ENCODE measurements around the gene UBE2G1. TPM values are rescaled to one million over a fixed set of nuclear protein-coding genes. Genes with fewer than 3 reads are reported as not detected.
"Not testable (repeated sequence)": the region's sequence is repeated elsewhere in the genome, so short reads cannot be mapped to it uniquely, and the experiment has no call there.

UBE2G1 gene
- total and polyA plus RNA-seq, 10 of the 15 experiments (the other 5 are each of a cell fraction or from before 2014, with no cell fraction given), result 24.4 to 139 (median 77.4) TPM

DNA sequence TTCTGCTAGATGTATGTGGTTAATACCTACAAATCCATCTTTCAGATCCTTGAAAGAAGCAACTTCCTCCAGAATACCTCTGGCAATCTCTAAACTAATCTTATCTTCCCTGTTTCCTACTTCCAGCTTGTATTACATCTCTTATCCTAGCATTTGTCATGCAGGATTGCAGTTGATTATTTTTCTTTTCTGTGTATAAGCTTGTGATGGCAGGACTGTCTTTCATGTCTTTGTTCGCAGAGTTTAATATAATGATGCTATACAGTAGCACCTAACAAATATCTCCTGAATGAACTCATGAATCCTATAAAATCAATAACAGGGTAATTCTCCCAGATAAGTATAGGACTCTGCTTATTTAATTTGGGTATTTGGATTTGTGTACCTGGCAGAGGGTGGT lies 12.2 kb upstream of the UBE2G1 start:
- Histone ChIP-seq H3K4me3 (no peak overlapping the region), H3K27ac (ENCODE audit: control insufficient read depth, insufficient read depth) (no peak overlapping the region), H2AFZ (ENCODE audit: control insufficient read depth, low read depth, low read length) (no peak overlapping the region), H3K4me1 (ENCODE audit: control insufficient read depth, insufficient read depth, low read length) (peaks cover 52% of the 10 kb centered on the region), H4K20me1 (ENCODE audit: control insufficient read depth, insufficient read depth) (no peaks in the 10 kb centered on the region), H3K9ac (ENCODE audit: control insufficient read depth, insufficient read depth, low read length) (no peak overlapping the region), H3K9me3 (replicated peaks; ENCODE audit: control insufficient read depth, insufficient read depth, low read length) (no peaks in the 10 kb centered on the region), H3K27me3 (replicated peaks in 1 of 2; ENCODE audit: control insufficient read depth in 2 of 2, insufficient read depth in 2 of 2, low read length in 1 of 2) (no peaks in the 10 kb centered on the region), H3K79me2 (ENCODE audit: control insufficient read depth, insufficient read depth, low read length) (no peaks in the 10 kb centered on the region), H3K36me3 (ENCODE audit: control insufficient read depth in 2 of 2, insufficient read depth in 2 of 2, low read length in 1 of 2) (no peaks in the 10 kb centered on the region), H3K4me2 (ENCODE audit: control insufficient read depth, insufficient read depth) (no peak overlapping the region)
- DNase-seq (ENCODE audit: low read depth, low spot score) (no peak), FAIRE-seq (no peak), ATAC-seq (no peak)
- in situ Hi-C loops (cut with MboI) (no loop called here), intact Hi-C loops (cut with micrococcal nuclease; ENCODE audit: unreplicated experiment) (loop anchor here (5.0 kb wide), 1 partner anchor 34 kb away; no protein-coding TSS in a partner anchor)
- no TSS peak for BruUV-seq (replicated peaks)
- POLR2A ChIA-PET, result interaction anchor here (1.4 kb wide), 1 partner anchor 17 kb away, joined by 5 read pairs; no protein-coding TSS in a partner anchor
- 100% methylated on average over 1 of the region's 1 CpG for whole genome bisulfite sequencing (ENCODE audit: insufficient coverage, insufficient replicate concordance, low lambda C conversion rate, missing lambda C conversion rate)
- CTCF ChIA-PET, result interaction anchor here (0.7 to 5.1 kb wide), 4 partner anchors 16 to 404 kb away, joined by 3 to 37 read pairs (median 3); no protein-coding TSS in a partner anchor
- RAD21 ChIA-PET (ENCODE audit: unreplicated experiment), result interaction anchor here (1.7 kb wide), 1 partner anchor 27 kb away, joined by 5 read pairs; no protein-coding TSS in a partner anchor
- TF ChIP-seq, protein P1, sequence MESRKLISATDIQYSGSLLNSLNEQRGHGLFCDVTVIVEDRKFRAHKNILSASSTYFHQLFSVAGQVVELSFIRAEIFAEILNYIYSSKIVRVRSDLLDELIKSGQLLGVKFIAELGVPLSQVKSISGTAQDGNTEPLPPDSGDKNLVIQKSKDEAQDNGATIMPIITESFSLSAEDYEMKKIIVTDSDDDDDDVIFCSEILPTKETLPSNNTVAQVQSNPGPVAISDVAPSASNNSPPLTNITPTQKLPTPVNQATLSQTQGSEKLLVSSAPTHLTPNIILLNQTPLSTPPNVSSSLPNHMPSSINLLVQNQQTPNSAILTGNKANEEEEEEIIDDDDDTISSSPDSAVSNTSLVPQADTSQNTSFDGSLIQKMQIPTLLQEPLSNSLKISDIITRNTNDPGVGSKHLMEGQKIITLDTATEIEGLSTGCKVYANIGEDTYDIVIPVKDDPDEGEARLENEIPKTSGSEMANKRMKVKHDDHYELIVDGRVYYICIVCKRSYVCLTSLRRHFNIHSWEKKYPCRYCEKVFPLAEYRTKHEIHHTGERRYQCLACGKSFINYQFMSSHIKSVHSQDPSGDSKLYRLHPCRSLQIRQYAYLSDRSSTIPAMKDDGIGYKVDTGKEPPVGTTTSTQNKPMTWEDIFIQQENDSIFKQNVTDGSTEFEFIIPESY (IDR thresholded peaks at IDR 0.05), result no peak
- TF ChIP-seq PML (IDR thresholded peaks at IDR 0.05; ENCODE audit: low read length), result no peak
- no peak for TF ChIP-seq SRF (IDR thresholded peaks at IDR 0.05; ENCODE audit: low read depth in 2 of 2, low read length in 2 of 2)
- SMC1A ChIA-PET (ENCODE audit: uncharacterized antibody, unreplicated experiment), result interaction anchor here (1.1 to 5.7 kb wide), 3 partner anchors 11 to 29 kb away, joined by 4 to 40 read pairs (median 6); no protein-coding TSS in a partner anchor

DNA sequence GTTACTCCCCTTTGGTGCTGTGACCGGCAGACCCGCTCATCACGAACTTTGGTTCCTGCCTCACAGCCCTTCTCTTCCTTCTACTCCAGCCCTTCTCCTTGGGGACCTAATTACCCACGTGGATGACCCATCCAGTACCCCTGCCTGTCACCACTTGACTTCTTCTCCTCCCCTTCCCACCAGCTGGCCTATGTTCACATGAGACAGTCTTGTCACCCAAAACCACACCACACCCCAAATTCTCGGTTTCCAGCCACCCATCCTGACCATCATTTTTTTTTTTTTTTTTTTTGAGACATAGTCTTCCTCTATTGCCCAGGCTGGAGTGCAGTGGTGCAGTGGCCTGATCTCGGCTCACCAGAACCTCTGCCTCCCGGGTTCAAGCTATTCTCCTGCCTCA lies 10.8 kb upstream of the UBE2G1 start:
- H3K4me2 ChIP-seq (ENCODE audit: control insufficient read depth, insufficient read depth), result peak overlapping the region; percentile 68
- H3K4me3 ChIP-seq, result peak overlapping the region; percentile 17; the same call in 1 of the 2 replicates
- in situ Hi-C loops (cut with MboI); H3K79me2 ChIP-seq (ENCODE audit: control insufficient read depth, insufficient read depth, low read length); H3K27me3 ChIP-seq (replicated peaks in 1 of 2; ENCODE audit: control insufficient read depth in 2 of 2, insufficient read depth in 2 of 2, low read length in 1 of 2); H3K9ac ChIP-seq (ENCODE audit: control insufficient read depth, insufficient read depth, low read length); H3K36me3 ChIP-seq (ENCODE audit: control insufficient read depth in 2 of 2, insufficient read depth in 2 of 2, low read length in 1 of 2); BruUV-seq (replicated peaks); H2AFZ ChIP-seq (ENCODE audit: control insufficient read depth, low read depth, low read length); H4K20me1 ChIP-seq (ENCODE audit: control insufficient read depth, insufficient read depth); H3K9me3 ChIP-seq (replicated peaks; ENCODE audit: control insufficient read depth, insufficient read depth, low read length): not testable (repeated sequence)
- peaks cover 54% of the 10 kb centered on the region for H3K4me1 ChIP-seq (ENCODE audit: control insufficient read depth, insufficient read depth, low read length)
- peak overlapping the region; percentile 85 for H3K27ac ChIP-seq (ENCODE audit: control insufficient read depth, insufficient read depth)
- DNase-seq (ENCODE audit: low read depth, low spot score) (peak; percentile 86), FAIRE-seq (peak; percentile 54), ATAC-seq (peak; percentile 59)
- 10% methylated on average over 7 of the region's 7 CpGs for WGBS (ENCODE audit: insufficient coverage, insufficient replicate concordance, low lambda C conversion rate, missing lambda C conversion rate)
- ChIA-PET CTCF (interaction anchor here (0.6 to 5.1 kb wide), 3 partner anchors 18 to 466 kb away, joined by 3 to 37 read pairs (median 6); no protein-coding TSS in a partner anchor), RAD21 (ENCODE audit: unreplicated experiment) (interaction anchor here (4.7 kb wide), 1 partner anchor 18 kb away, joined by 61 read pairs; no protein-coding TSS in a partner anchor), SMC1A (ENCODE audit: uncharacterized antibody, unreplicated experiment) (interaction anchor here (5.7 kb wide), 1 partner anchor 19 kb away, joined by 40 read pairs; no protein-coding TSS in a partner anchor), POLR2A (interaction anchor here (0.7 to 1.3 kb wide), 3 partner anchors 11 to 18 kb away, joined by 4 to 5 read pairs (median 5); partner anchors contain the start of gene UBE2G1)
- intact Hi-C loops (cut with micrococcal nuclease; ENCODE audit: unreplicated experiment), result loop anchor here (5.0 kb wide), 1 partner anchor 35 kb away; no protein-coding TSS in a partner anchor
- peak; percentile 53; the same call in 1 of the 2 replicates for TF ChIP-seq PAX5 (IDR thresholded peaks at IDR 0.05; ENCODE audit: borderline replicate concordance, low read depth, low read length)
- peak; percentile 41; the same call in 1 of the 2 replicates for TF ChIP-seq NFIC (IDR thresholded peaks at IDR 0.05; ENCODE audit: low read depth, low read length)
- peak; percentile 45 for TF ChIP-seq ATF7 (IDR thresholded peaks at IDR 0.05; ENCODE audit: low read depth)
- peak; percentile 74; the same call in 1 of the 2 replicates for TF ChIP-seq CBFB (IDR thresholded peaks at IDR 0.05; ENCODE audit: low read depth)
- peak; percentile 80 for TF ChIP-seq ZNF384 (IDR thresholded peaks at IDR 0.05; ENCODE audit: borderline replicate concordance, low read depth, low read length)
- TF ChIP-seq SMAD1 (IDR thresholded peaks at IDR 0.05; ENCODE audit: low read depth, partially characterized antibody), result peak; percentile 55
- peak; percentile 92 to 93 for TF ChIP-seq IKZF2 (IDR thresholded peaks at IDR 0.05)
- TF ChIP-seq, protein P2, sequence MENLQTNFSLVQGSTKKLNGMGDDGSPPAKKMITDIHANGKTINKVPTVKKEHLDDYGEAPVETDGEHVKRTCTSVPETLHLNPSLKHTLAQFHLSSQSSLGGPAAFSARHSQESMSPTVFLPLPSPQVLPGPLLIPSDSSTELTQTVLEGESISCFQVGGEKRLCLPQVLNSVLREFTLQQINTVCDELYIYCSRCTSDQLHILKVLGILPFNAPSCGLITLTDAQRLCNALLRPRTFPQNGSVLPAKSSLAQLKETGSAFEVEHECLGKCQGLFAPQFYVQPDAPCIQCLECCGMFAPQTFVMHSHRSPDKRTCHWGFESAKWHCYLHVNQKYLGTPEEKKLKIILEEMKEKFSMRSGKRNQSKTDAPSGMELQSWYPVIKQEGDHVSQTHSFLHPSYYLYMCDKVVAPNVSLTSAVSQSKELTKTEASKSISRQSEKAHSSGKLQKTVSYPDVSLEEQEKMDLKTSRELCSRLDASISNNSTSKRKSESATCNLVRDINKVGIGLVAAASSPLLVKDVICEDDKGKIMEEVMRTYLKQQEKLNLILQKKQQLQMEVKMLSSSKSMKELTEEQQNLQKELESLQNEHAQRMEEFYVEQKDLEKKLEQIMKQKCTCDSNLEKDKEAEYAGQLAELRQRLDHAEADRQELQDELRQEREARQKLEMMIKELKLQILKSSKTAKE (IDR thresholded peaks at IDR 0.05; ENCODE audit: low read depth, poor library complexity, severe bottlenecking), result peak; percentile 48
